Ishikawa (cell line): ENCODE data around the gene ESPN.

Source experiments
- CEBPB ChIP-seq: IDR thresholded peaks from 2 replicates; pipeline ENCODE4 v1.6.1; 2012
- CREB1 ChIP-seq: IDR thresholded peaks from 2 replicates; pipeline ENCODE4 v1.6.1; 2012; ENCODE audit warnings: low read depth
- EGR1 ChIP-seq: IDR thresholded peaks from 2 replicates; pipeline ENCODE4 v1.6.1; 2012
- EP300 ChIP-seq: IDR thresholded peaks from 2 replicates; pipeline ENCODE4 v1.6.1; 2012; ENCODE audit warnings: borderline replicate concordance
- FOXM1 ChIP-seq: IDR thresholded peaks from 2 replicates; pipeline ENCODE4 v1.6.1; 2012; ENCODE audit warnings: low read depth, borderline replicate concordance
- MAX ChIP-seq: IDR thresholded peaks from 2 replicates; pipeline ENCODE4 v1.6.1; 2012
- NFIC ChIP-seq: IDR thresholded peaks from 2 replicates; pipeline ENCODE4 v1.6.1; 2012
- RAD21 ChIP-seq: IDR thresholded peaks from 2 replicates; pipeline ENCODE4 v1.6.1; 2012; ENCODE audit warnings: low read depth
- REST ChIP-seq: IDR thresholded peaks from 2 replicates; pipeline ENCODE4 v1.6.1; 2012; ENCODE audit warnings: low read depth, mild to moderate bottlenecking
- TAF1 ChIP-seq: IDR thresholded peaks from 2 replicates; pipeline ENCODE4 v1.6.1; 2012; ENCODE audit warnings: low read depth, mild to moderate bottlenecking
- TCF12 ChIP-seq: IDR thresholded peaks from 2 replicates; pipeline ENCODE4 v1.6.1; 2012; ENCODE audit warnings: low read depth
- TEAD4 ChIP-seq: IDR thresholded peaks from 2 replicates; pipeline ENCODE4 v1.6.1; 2012
- USF1 ChIP-seq: IDR thresholded peaks from 2 replicates; pipeline ENCODE4 v1.6.1; 2012
- YY1 ChIP-seq: IDR thresholded peaks from 2 replicates; pipeline ENCODE4 v1.6.1; 2012; ENCODE audit warnings: low read depth
- ZBTB7A ChIP-seq: IDR thresholded peaks from 2 replicates; pipeline ENCODE4 v1.6.1; 2012; ENCODE audit warnings: low read depth

Gene ESPN

GRCh38 chr1:6473974-6474814 is 49.6 kb downstream of the ESPN start:
- no peak for TF ChIP-seq FOXM1
- no peak for TF ChIP-seq EP300
- no peak for TF ChIP-seq NFIC
- no peak for TF ChIP-seq REST
- no peak for TF ChIP-seq ZBTB7A
- TF ChIP-seq MAX, result no peak
- TF ChIP-seq RAD21, result no peak
- no peak for TF ChIP-seq YY1
- TF ChIP-seq TEAD4, result no peak
- no peak for TF ChIP-seq CREB1
- no peak for TF ChIP-seq CEBPB
- no peak for TF ChIP-seq USF1
- TF ChIP-seq TCF12, result no peak

- no peak for TF ChIP-seq TAF1
- no peak for TF ChIP-seq YY1
- no peak for TF ChIP-seq CREB1
- no peak for TF ChIP-seq FOXM1
Observed at GRCh38 chr1:6474815-6475282, 50.3 kb downstream of the ESPN start.

GRCh38 chr1:6475381-6476133 is 51.0 kb downstream of the ESPN start:
- TF ChIP-seq NFIC, result no peak
- no peak for TF ChIP-seq REST
- peak; percentile 56 for TF ChIP-seq RAD21
- TF ChIP-seq YY1, result no peak
- TF ChIP-seq MAX, result no peak
- TF ChIP-seq EGR1, result 0 out of 2 replicates have a peak, but pooled peaks have one; percentile 40

GRCh38 chr1:6476483-6476882 is 51.9 kb downstream of the ESPN start:
- TF ChIP-seq USF1 (no peak), TCF12 (no peak), TAF1 (no peak), CEBPB (no peak), MAX (no peak), CREB1 (no peak), EP300 (no peak), NFIC (no peak), EGR1 (no peak), REST (no peak), FOXM1 (no peak), ZBTB7A (no peak)
